Glutamatergic neuron (in vitro differentiated cells): ENCODE data around the gene MAB21L4. TPM values are rescaled to one million over a fixed set of nuclear protein-coding genes. Genes with fewer than 3 reads are reported as not detected.
A peak's percentile ranks its signal among the peaks of the same experiment; 100 is the strongest.

Experiments used
- DNase-seq: peaks from one replicate; pipeline ENCODE4 v3.0.0; 2022
- H3K27ac Mint-ChIP-seq: one replicate; pipeline ENCODE4 v1.8.0; 2020; ENCODE audit warnings: mild to moderate bottlenecking, mixed read lengths, inconsistent platforms; ENCODE audit not compliant: unreplicated experiment
- H3K27me3 Mint-ChIP-seq: one replicate; pipeline ENCODE4 v1.8.0; 2020; ENCODE audit warnings: mild to moderate bottlenecking, moderate library complexity, mixed read lengths, inconsistent platforms; ENCODE audit not compliant: unreplicated experiment
- H3K36me3 Mint-ChIP-seq: one replicate; pipeline ENCODE4 v1.8.0; 2020; ENCODE audit warnings: mild to moderate bottlenecking, mixed read lengths, inconsistent platforms; ENCODE audit not compliant: unreplicated experiment
- H3K4me1 Mint-ChIP-seq: one replicate; pipeline ENCODE4 v1.8.0; 2020; ENCODE audit warnings: mild to moderate bottlenecking, low read depth, mixed read lengths, inconsistent platforms; ENCODE audit not compliant: unreplicated experiment
- H3K4me3 Mint-ChIP-seq: one replicate; pipeline ENCODE4 v1.8.0; 2020; ENCODE audit warnings: mild to moderate bottlenecking, mixed read lengths, inconsistent platforms; ENCODE audit not compliant: unreplicated experiment
- H3K9me3 Mint-ChIP-seq: one replicate; pipeline ENCODE4 v1.8.0; 2020; ENCODE audit warnings: mild to moderate bottlenecking, moderate library complexity, mixed read lengths, inconsistent platforms; ENCODE audit not compliant: unreplicated experiment
- long read RNA-seq: library from polyadenylated mRNA; unstranded; transcript quantifications from one replicate; pipeline ENCODE4 v2.0.0, GENCODE V29; 2020; ENCODE audit not compliant: unreplicated experiment
- total RNA-seq: library from RNA; stranded (reverse); fragmentation: NEBNext Ultra II Directional; extraction: Animal tissue kit (Norgen Biotek cat#: 25700); gene quantifications from one replicate; pipeline ENCODE4 v1.2.1, GENCODE V29; 2021; ENCODE audit not compliant: unreplicated experiment
- TF ChIP-seq, protein P1 (sequence below): fragments of 200-600 bp; sonication (generic); IDR thresholded peaks from one replicate; pipeline ENCODE4 v1.5.0; 2021; ENCODE audit not compliant: partially characterized antibody, unreplicated experiment

The MAB21L4 gene
- total RNA-seq = not detected
- long read RNA-seq = 0 reads

DNA sequence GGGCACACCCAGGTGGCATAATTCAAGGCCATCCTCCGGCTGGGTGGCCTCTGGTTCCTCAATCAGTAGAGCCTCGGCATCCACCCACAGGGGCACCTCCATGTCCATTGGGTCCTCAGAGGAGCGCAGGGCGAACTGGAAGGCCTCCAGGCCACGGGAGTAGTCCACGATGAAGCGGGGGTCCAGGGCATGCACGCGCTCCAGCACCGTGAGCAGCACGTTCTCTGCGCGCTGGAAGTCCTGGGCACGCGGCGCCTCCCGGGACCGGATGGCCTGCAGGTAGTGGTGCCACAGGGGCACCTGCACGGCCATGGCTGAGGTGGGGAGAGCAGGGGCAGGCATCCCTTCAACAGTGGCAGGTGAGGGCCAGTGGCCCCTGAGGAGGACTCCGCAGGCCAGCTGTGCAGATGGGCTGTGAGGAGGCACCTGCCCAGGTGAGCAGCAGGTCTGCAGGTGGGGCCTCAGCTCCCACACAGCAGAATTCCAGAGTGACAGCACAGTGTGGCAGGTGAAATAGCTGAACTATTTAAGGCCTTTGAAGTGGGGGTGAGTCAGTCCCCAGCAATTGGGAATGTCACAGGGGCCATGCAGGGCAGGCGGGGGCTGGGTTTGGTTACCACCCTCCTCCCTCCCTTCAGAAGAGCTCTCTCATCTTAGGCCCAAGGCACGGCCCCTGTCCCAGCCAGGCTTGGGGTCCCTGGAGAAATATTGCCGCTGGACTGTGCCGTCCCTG is at the start of gene MAB21L4:
Gene MAB21L4 (minus strand): TSS at position 501 of the 733 bp plus-strand sequence. CDS start 159 bp downstream, at position 342.
- H3K4me1 Mint-ChIP-seq = no peaks in the 10 kb centered on the region
- DNase-seq = no peak
- TF ChIP-seq, protein P1, sequence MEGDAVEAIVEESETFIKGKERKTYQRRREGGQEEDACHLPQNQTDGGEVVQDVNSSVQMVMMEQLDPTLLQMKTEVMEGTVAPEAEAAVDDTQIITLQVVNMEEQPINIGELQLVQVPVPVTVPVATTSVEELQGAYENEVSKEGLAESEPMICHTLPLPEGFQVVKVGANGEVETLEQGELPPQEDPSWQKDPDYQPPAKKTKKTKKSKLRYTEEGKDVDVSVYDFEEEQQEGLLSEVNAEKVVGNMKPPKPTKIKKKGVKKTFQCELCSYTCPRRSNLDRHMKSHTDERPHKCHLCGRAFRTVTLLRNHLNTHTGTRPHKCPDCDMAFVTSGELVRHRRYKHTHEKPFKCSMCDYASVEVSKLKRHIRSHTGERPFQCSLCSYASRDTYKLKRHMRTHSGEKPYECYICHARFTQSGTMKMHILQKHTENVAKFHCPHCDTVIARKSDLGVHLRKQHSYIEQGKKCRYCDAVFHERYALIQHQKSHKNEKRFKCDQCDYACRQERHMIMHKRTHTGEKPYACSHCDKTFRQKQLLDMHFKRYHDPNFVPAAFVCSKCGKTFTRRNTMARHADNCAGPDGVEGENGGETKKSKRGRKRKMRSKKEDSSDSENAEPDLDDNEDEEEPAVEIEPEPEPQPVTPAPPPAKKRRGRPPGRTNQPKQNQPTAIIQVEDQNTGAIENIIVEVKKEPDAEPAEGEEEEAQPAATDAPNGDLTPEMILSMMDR = no peak
- no peak within 1 kb of the TSS for H3K27ac Mint-ChIP-seq
- peaks cover 1% of the 10 kb centered on the region for H3K9me3 Mint-ChIP-seq
- H3K27me3 Mint-ChIP-seq = no peaks in the 10 kb centered on the region
- no peak within 1 kb of the TSS for H3K4me3 Mint-ChIP-seq
- no peaks in the 10 kb centered on the region for H3K36me3 Mint-ChIP-seq

DNA sequence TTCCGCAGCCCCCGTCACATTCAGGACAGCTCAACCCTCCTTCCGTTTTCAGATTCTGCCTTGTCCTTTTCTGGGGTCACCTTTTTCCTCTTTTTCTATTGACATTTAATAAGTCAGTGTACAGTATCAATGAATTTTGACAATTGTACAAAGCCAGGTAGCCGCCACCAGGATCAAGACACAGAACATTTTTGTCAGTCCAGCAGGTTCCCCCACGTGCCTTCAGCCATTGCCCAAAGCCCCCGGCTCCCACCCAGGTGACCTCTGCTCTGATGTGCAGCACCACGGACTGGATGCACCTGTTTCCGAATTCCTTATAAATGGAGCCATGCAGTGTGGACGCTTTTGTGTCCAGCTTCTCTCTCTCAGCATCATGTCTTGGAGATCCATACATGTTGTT is 40.1 kb upstream of the MAB21L4 start:
- H3K4me3 Mint-ChIP-seq = no peak overlapping the region
- H3K9me3 Mint-ChIP-seq = peaks cover 15% of the 10 kb centered on the region
- H3K4me1 Mint-ChIP-seq = no peaks in the 10 kb centered on the region
- DNase-seq = no peak
- peaks cover 3% of the 10 kb centered on the region for H3K27me3 Mint-ChIP-seq
- peaks cover 19% of the 10 kb centered on the region for H3K36me3 Mint-ChIP-seq
- TF ChIP-seq, protein P1 = no peak
- peak overlapping the region; percentile 23 for H3K27ac Mint-ChIP-seq

DNA sequence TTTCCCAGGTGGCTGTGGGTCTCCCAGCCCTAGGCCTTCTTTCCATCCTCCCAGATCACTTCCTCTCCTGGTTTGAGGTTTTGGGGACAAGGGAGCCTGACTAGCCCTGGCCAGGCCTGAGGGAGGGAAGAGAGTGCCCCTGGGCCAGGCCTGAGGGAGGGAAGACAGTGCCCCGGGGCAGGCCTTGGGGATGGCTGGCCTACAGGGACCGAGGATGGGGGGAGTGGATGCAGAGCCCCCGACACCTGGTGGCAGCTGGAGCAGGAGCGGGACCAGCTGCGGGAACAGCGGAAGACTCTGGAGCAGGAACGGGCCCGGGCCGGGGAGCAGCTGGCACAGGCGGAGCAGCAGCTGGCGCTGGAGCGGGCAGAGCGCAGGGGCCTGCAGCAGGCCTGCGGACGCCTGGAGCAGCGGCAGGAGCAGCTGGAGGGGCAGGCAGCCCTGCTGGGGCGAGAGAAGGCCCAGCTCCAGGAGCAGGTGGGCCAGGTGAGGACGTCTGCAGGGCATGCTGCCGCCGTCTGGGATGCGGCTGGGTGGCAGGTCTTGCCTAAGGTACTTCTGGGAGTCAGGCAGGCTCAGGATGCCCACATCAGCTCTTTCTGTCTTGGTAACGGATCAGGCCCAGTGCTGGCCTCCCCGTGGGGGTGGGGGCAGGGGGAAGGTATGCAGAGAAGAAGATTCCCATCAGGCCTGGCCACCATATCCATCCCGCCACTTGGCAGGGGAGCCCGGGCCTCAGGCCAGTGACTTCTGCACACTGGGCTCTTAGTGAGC is 39.3 kb upstream of the MAB21L4 start:
- H3K9me3 Mint-ChIP-seq = peaks cover 15% of the 10 kb centered on the region
- H3K4me1 Mint-ChIP-seq = no peaks in the 10 kb centered on the region
- TF ChIP-seq, protein P1 = no peak
- H3K27me3 Mint-ChIP-seq = peaks cover 3% of the 10 kb centered on the region
- H3K27ac Mint-ChIP-seq = no peak overlapping the region
- peaks cover 19% of the 10 kb centered on the region for H3K36me3 Mint-ChIP-seq
- DNase-seq = peak; percentile 13
- H3K4me3 Mint-ChIP-seq = no peak overlapping the region

DNA sequence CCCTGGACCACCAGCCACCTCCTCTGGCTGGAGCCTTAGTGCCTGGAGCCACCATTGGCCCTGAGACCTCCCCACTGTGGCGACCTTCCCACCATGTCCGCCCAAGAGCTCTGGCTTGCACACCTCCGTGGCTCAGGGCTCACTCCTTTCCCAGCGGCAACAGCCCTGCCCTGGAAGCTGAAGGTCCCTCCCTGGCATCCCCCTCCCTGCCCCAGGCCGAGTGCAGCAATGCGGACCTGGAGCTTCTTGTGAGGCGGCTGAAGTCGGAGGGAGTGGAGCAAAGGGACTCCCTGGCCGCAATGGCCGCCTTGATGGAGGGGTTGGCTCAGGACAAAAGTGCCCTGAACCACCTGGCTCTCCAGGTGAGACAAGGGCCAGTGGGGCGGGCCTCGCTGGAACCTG is 38.7 kb upstream of the MAB21L4 start:
- no peak overlapping the region for H3K4me3 Mint-ChIP-seq
- H3K27ac Mint-ChIP-seq = no peak overlapping the region
- peaks cover 3% of the 10 kb centered on the region for H3K27me3 Mint-ChIP-seq
- H3K9me3 Mint-ChIP-seq = peaks cover 15% of the 10 kb centered on the region
- DNase-seq = no peak
- peaks cover 19% of the 10 kb centered on the region for H3K36me3 Mint-ChIP-seq
- H3K4me1 Mint-ChIP-seq = no peaks in the 10 kb centered on the region
- TF ChIP-seq, protein P1 = no peak
